Measurements from ENCODE around the gene DCUN1D4.

DCUN1D4 gene
- long read RNA-seq, full-length matches to known transcripts = 30 of 62 reads
- long read RNA-seq, partial matches to known transcripts = 4 of 62 reads
- long read RNA-seq, other reads (novel, unspliced or antisense) = 28 of 62 reads

GRCh38 chr4:51842554-51843308, at the start of gene DCUN1D4:
TSS of gene DCUN1D4 (plus strand) at chr4:51843153. CDS start at chr4:51843243, 90 bp downstream.
- peak; percentile 94 to 100 for DNase-seq (ENCODE audit: low read depth in 1 of 2, low spot score in 1 of 2)
- TF ChIP-seq REST (IDR thresholded peaks at IDR 0.05; ENCODE audit: insufficient replicate concordance, low read depth) (no peak), SPI1 (IDR thresholded peaks at IDR 0.05; ENCODE audit: borderline replicate concordance, low read depth) (no peak), POLR2AphosphoS5 (IDR thresholded peaks at IDR 0.05; ENCODE audit: low read depth) (no peak), GABPA (IDR thresholded peaks at IDR 0.05; ENCODE audit: low read depth) (no peak), CTCF (IDR thresholded peaks at IDR 0.05; ENCODE audit: insufficient read depth, low read length) (no peak)
- Histone ChIP-seq H3K27ac (replicated peaks) (peak within 1 kb of the TSS; percentile 81), H3K4me3 (replicated peaks; ENCODE audit: insufficient read depth, low read length) (peak within 1 kb of the TSS; percentile 71), H3K27me3 (ENCODE audit: insufficient read depth, poor library complexity, severe bottlenecking) (no peaks in the 10 kb centered on the region)

- Histone ChIP-seq H3K27me3 (ENCODE audit: insufficient read depth, poor library complexity, severe bottlenecking) (no peaks in the 10 kb centered on the region), H3K27ac (replicated peaks) (no peak overlapping the region), H3K4me3 (replicated peaks; ENCODE audit: insufficient read depth, low read length) (no peak overlapping the region)
- no peak for DNase-seq (ENCODE audit: low read depth in 1 of 2, low spot score in 1 of 2)
- TF ChIP-seq GABPA (IDR thresholded peaks at IDR 0.05; ENCODE audit: low read depth) (no peak), POLR2AphosphoS5 (IDR thresholded peaks at IDR 0.05; ENCODE audit: low read depth) (no peak), REST (IDR thresholded peaks at IDR 0.05; ENCODE audit: insufficient replicate concordance, low read depth) (no peak)
These were observed 22.3 kb upstream of the DCUN1D4 start for GRCh38 chr4:51820443-51821234.

GRCh38 chr4:51825341-51825740, 17.6 kb upstream of the DCUN1D4 start:
- H3K4me3 ChIP-seq (replicated peaks; ENCODE audit: insufficient read depth, low read length) = no peak overlapping the region
- no peaks in the 10 kb centered on the region for H3K27me3 ChIP-seq (ENCODE audit: insufficient read depth, poor library complexity, severe bottlenecking)
- no peak overlapping the region for H3K27ac ChIP-seq (replicated peaks)
- no peak for DNase-seq (ENCODE audit: low read depth in 1 of 2, low spot score in 1 of 2)
- TF ChIP-seq REST (IDR thresholded peaks at IDR 0.05; ENCODE audit: insufficient replicate concordance, low read depth) (no peak), CTCF (IDR thresholded peaks at IDR 0.05; ENCODE audit: insufficient read depth, low read length) (no peak), GABPA (IDR thresholded peaks at IDR 0.05; ENCODE audit: low read depth) (no peak), POLR2AphosphoS5 (IDR thresholded peaks at IDR 0.05; ENCODE audit: low read depth) (no peak), SPI1 (IDR thresholded peaks at IDR 0.05; ENCODE audit: borderline replicate concordance, low read depth) (no peak)
